GM20431 (cell line): ENCODE results near the gene ZDHHC5.
"Not testable (repeated sequence)": the region's sequence is repeated elsewhere in the genome, so short reads cannot be mapped to it uniquely, and the experiment has no call there.

Experiments used
- in situ Hi-C: fragments of 300-500 bp; cut with MseI, MboI; formaldehyde crosslinking; loops from one replicate; pipeline ENCODE4 v1.15.0; 2020; ENCODE audit warnings: low sequenced_read_pairs; ENCODE audit not compliant: unreplicated experiment

The ZDHHC5 gene

GRCh38 chr11:57657194-57658022 lies 10.5 kb upstream of the ZDHHC5 start, which contains the start of gene CLP1:
CLP1 (plus strand) TSS chr11:57657762; CDS start chr11:57659477, 1,715 bp downstream.
- in situ Hi-C loops: loop anchor here (25.0 kb wide), 1 partner anchor 320 kb away; the partner anchor contains the start of genes P2RX3 and SSRP1

DNA sequence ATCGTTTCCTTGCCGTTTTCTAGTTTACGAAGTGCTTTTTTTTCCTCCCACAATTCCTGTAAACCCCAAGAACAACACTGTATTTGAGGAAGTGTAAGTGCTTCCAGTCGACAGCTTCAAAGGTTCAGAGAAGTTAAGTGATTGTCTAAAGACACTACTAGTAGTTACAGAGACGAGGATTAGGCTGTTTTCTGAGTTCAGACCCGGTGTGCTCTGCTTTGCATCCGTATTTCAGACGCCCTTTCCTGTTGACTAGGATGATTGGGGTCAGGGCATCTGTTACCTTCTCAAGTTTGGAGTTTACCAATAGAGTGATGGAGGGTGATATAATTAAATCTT lies 9.9 kb upstream of the ZDHHC5 start:
- in situ Hi-C loops: loop anchor here (25.0 kb wide), 1 partner anchor 321 kb away; the partner anchor contains the start of genes P2RX3 and SSRP1

DNA sequence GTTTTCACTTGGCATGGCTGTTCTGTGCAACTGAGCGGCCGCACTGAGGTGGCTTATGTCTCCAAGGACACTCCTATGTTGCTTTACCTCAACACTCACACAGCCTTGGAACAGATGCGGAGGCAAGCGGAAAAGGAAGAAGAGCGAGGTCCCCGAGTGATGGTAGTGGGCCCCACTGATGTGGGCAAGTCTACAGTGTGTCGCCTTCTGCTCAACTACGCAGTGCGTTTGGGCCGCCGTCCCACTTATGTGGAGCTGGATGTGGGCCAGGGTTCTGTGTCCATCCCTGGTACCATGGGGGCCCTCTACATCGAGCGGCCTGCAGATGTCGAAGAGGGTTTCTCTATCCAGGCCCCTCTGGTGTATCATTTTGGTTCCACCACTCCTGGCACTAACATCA lies 8.2 kb upstream of the ZDHHC5 start:
- in situ Hi-C loops: loop anchor here (25.0 kb wide), 1 partner anchor 322 kb away; the partner anchor contains the start of genes P2RX3 and SSRP1

DNA sequence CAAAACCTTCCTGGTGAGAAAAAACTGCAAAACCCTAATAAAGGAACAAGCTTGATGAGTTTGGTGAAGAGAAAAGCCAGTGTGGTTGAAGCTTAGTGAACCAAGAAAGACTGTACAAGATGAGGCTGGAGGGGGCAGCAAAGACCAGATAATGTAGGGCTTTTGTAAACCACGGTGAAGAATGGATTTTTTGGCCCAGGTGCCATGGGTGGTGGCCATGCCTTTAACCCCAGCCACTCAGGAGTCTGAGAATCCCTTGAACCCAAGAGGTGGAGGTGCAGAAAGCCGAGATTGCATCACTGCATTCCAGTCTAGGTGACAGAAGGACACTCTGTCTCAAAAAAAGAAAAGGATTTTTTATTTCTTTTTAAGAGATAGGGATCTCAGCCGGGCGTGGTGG lies 5.0 kb upstream of the ZDHHC5 start:
- in situ Hi-C loops: loop anchor here (25.0 kb wide), 1 partner anchor 326 kb away; the partner anchor contains the start of genes P2RX3 and SSRP1

DNA sequence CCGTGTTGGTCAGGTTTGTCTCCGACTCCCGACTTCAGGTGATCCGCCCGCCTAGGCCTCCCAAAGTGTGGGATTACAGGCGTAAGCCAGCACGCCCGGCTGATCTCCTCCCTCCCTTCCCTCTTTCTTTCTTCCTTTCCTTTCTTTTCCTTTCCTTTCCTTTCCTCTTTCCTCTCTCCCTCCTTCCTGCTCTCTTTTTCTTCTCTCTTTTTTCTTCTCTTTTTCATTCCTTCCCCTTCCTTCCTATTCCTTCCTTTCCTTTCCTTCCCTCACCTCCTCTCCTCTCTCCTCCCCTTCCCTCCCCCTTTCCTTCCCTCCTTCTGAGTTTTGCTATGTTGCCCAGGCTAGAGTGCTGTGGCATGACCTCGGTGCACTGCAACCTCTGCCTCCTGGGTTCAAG lies 3.9 kb upstream of the ZDHHC5 start:
- in situ Hi-C loops: loop anchor here (25.0 kb wide), 1 partner anchor 327 kb away; the partner anchor contains the start of genes P2RX3 and SSRP1

GRCh38 chr11:57667117-57667735 lies 688 bp upstream of the ZDHHC5 start:
- in situ Hi-C loops: loop anchor here (25.0 kb wide), 1 partner anchor 330 kb away; the partner anchor contains the start of genes P2RX3 and SSRP1

DNA sequence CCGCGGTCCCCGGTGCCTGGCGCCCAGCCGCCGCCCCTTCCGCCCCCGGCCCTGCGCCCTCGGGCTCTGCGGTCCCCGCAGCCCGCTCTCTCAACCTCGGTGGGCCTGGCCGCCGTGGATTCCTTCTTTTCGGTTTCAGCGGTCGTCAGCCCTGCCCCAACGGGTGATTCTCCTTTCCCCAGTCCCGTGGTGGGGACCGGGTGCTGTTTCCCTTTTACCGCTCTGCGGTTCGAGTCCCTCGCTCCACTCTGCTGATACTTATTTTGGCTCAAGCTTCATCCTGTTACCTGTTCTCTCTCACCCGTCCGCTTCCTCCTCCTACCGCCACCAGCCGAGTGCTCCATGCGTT lies 494 bp downstream of the ZDHHC5 start:
- in situ Hi-C loops: loop anchor here (25.0 kb wide), 1 partner anchor 331 kb away; the partner anchor contains the start of genes P2RX3 and SSRP1

DNA sequence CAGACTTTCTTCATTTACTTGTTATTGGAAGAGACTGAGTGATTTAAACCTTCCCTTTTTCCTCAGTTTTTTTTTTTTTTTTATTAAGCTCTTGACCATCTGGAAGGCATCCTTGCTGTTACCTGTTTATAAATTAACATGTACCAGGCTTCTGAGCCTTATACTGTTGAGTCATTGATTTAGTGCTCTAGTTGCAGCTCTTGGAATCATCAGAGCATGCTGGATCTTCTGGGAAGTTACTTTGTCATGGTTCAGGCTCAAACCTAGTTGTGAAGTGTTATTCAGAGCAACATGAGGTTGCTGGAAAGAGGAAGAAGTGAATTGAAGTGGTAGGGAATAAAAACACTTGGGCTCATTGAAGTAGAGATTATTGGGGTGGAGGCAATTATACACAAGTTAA lies 6.3 kb downstream of the ZDHHC5 start:
- in situ Hi-C loops: loop anchor here (25.0 kb wide), 1 partner anchor 337 kb away; the partner anchor contains the start of genes P2RX3 and SSRP1

DNA sequence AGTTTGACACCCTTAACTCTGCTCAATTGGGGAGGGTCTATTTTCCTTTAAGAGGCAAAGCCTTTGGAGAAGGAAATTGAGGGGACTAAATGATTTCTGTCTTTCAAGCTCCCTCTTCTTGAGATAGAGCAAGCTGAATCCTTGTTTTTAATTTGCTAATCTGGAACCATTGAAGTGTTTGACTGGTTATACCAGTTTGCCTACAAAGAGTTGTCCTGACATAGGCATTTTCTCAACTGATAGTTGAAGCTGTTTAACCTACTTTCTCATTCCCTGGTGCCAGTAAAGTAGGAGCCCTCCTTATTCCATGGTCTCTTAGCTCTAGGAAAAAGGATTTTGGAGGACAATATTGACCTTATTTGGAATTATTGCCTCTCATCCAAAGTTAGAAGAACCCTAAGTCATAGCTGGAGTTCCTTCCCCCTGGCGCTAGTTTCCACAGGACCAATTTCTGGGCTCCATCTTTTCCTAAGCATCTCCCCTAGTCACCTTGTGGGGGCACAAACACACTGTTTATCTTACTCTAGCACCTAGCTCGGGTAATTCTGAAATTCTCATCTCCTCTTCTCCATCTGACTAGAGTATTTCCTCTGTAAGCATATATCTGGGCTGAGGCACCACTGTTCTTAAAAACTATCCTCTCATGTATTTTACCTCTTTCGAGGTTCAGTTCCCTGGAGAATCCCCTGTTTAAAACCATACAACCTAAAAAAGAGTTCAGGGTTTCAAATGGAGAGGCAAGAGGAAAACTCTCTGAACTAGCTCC lies 7.4 kb downstream of the ZDHHC5 start:
- in situ Hi-C loops: no loop called here

- in situ Hi-C loops: no loop called here
These were observed 11.5 kb downstream of the ZDHHC5 start for GRCh38 chr11:57679396-57679795.

- in situ Hi-C loops: no loop called here
These were observed 12.6 kb downstream of the ZDHHC5 start for GRCh38 chr11:57680552-57680874.

GRCh38 chr11:57681168-57681567 lies 13.3 kb downstream of the ZDHHC5 start:
- in situ Hi-C loops: no loop called here

DNA sequence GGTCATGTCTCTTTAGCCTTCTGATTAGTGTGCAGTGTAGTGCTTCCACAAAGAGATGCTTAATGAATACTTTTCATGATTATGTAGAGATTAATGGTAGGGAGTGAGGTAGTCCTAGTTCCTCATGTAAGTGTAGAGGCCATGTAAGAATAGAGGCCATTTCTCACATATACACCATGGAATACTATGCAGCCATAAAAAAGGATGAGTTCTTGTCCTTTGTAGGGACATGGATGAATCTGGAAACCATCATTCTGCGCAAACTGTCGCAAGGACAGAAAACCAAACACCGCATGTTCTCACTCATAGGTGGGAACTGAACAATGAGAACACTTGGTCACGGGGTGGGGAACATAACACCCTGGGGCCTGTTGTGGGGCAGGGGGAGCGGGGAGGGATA lies 22.6 kb downstream of the ZDHHC5 start:
- in situ Hi-C loops: not testable (repeated sequence)

- in situ Hi-C loops: no loop called here
These were observed 31.0 kb downstream of the ZDHHC5 start for GRCh38 chr11:57698843-57699365.

DNA sequence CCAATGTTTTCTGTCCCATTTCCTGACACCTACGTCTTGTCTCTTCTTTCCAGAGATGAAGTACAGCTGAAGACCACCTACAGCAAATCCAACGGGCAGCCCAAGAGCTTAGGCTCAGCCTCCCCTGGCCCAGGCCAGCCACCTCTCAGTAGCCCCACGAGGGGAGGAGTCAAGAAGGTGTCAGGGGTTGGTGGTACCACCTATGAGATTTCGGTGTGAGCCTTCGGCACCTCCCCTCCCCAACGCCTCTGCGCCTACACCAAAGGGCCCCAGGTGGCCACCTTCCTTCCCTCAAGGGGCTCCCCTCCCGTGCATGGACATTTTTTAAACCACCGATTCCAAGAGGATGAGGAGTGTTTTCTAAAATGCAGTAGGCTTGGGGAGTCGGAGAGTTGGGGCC lies 31.9 kb downstream of the ZDHHC5 start:
- in situ Hi-C loops: no loop called here

GRCh38 chr11:57700425-57700824 lies 32.5 kb downstream of the ZDHHC5 start:
- in situ Hi-C loops: no loop called here

DNA sequence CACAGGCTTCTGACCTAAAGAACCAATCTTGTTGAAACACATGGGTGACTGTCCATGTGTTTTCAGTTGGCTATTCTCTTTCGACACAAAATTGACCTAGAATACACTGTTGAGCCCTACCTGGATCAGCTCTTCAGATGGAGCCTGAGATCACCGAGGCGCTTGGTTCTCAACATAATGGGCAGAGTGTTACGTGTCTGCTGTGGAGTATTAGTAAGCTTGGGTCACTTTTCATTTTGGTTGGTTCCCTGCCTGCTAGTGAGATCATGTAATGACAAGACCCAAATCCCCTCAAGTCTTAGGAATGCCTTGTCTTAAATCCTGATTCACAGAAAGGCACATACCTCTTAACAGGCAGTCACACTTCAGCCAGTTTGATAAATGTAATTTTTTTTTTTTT lies 35.4 kb downstream of the ZDHHC5 start:
- in situ Hi-C loops: no loop called here

- in situ Hi-C loops: no loop called here
These were observed 37.0 kb downstream of the ZDHHC5 start for GRCh38 chr11:57704932-57705331.

- in situ Hi-C loops: not testable (repeated sequence)
These were observed 37.5 kb downstream of the ZDHHC5 start for GRCh38 chr11:57705432-57705831.

DNA sequence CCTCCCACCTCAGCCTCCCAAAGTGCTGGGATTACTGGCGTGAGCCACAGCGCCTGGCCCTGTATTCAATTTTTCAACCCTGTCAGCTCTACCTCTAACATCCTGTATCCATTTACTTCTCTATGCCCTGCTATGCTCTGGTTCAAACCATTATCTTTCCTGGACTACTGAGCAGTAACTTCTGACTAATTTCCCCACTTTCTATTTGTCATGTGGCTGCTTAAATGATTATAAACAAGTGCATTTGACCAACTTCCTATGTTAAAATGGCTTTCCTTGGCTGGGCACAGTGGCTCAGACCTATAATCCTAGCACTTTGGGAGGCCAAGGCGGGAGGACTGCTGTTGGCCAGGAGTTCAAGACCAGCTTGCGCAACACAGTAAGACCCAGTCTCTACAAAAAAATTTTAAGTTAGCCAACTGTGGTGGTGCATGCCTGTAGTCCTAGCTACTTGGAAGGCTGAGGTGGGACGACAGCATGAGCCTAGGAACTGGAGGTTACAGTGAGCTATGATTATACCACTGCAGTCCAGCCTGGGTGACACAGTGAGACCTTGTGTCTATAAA lies 42.0 kb downstream of the ZDHHC5 start:
- in situ Hi-C loops: no loop called here
